Left kidney (tissue), 2 donors: Measurements from ENCODE around the gene LCLAT1. TPM values are rescaled to one million over a fixed set of nuclear protein-coding genes. Genes with fewer than 3 reads are reported as not detected.

Experiments used
- DNase-seq: peaks from one replicate; pipeline ENCODE4 v3.0.0-alpha.2; 2013
- polyA plus RNA-seq: library from polyadenylated mRNA; unstranded; fragments of 120-200 nt; gene quantifications from one replicate; pipeline ENCODE4 v1.2.1, GENCODE V29; 2013; ENCODE audit not compliant: insufficient read length

LCLAT1 gene
- polyA plus RNA-seq, 1 donor: 22.9 TPM

DNA sequence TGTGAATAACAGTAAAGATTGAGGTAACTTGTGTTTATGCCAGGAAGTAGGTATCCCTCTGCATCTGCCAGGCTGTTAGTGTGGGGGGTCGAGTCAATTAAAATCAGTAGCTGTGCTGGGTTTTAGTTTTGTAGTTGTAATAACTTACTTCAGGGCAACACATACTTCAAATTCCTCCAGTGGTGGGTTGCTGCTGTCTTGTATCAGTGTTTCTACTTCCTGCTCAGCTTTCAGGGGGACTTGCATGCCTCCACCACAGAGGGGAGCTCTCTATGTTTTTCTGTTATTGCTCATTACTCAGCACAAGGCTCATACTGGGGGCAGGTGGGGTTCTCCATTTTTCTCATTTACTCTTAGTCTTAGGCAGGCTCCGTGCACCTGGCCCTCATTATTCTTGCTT, 223.4 kb downstream of the LCLAT1 start:
- no peak for DNase-seq

- no peak for DNase-seq
Observed at GRCh38 chr2:30673127-30673526, 226.1 kb downstream of the LCLAT1 start.

DNA sequence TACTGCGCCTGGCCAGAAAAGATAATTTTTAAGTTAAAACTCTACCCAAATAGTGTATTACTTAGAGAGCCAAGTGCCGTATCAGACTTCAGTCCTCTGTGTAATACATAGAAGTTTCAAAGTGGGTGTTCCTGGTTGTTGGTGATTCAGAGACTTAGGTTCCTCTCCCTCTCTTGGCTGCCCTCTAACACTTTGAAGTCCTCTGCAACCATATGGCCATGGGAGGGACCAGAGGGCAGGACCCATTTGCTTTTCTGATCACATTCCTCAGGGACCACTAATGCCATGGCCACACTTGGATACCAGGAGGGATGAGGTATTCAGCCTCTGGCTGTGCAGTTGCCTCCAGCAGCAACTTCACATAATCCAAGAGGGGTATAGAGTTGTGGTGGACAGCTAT, 228.7 kb downstream of the LCLAT1 start:
- no peak for DNase-seq

- no peak for DNase-seq
Observed at GRCh38 chr2:30677231-30677630, 230.2 kb downstream of the LCLAT1 start.

GRCh38 chr2:30677861-30678385, 230.9 kb downstream of the LCLAT1 start:
- DNase-seq: no peak

DNA sequence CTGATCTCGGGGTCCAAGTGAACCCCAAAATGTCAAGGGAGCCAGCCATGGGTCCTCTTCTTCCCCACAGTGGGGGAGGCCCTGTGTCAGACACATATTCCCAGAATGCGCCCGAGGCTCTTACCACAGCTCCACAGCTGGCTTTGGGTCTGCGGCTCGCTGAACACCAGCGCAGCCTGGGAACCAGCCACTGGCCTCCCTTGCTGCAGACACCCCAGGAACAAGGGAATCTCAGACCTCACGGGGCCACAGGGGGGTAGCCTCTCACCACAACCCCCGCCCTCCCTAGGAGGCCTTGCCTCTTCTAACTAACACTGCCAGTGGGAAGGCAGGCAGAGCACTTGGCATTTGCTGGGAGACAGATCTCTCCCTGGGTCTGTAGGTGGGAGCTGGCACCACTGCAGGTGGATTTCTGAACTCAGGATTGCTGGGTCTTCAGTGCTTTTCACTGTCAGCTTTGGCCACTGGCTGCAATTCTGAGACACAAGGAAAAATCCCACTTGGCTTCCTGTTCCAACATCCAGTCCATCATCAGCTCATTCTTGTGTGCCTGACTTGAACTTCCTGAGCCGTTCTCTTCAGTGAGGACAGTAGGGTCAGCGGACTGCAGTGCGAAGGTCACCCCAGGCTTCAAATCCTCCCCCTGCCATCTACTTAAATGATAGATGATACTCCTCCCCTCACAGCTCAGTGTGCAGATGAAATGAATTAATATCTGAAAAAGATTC, 231.5 kb downstream of the LCLAT1 start:
- DNase-seq: no peak

DNA sequence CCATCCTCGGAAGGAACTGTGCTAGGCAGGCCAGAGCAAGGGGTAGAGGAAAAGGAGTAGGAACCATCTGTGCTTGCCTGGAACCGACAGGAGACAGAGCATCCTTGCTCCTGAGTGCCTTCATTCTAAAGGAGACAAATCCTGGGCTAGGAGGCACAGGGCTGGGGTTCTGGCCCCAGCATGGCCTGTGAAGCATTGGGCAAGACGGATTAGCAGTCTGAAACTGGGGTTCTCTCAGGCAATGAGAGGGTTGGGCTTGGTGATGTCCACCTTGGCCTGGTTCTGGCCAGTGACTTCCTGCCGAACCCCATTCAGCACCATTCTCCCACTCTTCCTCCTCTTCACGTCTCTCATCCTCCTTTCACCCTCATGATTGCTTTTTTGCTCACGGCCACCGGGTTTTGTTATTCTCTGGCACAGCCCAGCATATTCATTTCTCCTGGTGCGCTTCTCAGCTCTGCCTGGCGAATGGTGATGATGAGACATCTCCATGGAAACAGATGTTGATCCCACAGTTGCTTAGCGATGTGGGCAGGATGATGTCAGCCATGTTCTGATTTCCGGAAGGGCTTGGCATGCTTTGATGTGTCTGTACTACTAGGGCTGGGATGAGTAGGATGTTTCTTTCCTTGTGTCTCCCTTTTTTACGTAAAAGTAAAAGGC, 232.5 kb downstream of the LCLAT1 start:
- no peak for DNase-seq

GRCh38 chr2:30680121-30680520, 233.1 kb downstream of the LCLAT1 start:
- no peak for DNase-seq

- no peak for DNase-seq
Observed at GRCh38 chr2:30681022-30681421, 234.0 kb downstream of the LCLAT1 start.

DNA sequence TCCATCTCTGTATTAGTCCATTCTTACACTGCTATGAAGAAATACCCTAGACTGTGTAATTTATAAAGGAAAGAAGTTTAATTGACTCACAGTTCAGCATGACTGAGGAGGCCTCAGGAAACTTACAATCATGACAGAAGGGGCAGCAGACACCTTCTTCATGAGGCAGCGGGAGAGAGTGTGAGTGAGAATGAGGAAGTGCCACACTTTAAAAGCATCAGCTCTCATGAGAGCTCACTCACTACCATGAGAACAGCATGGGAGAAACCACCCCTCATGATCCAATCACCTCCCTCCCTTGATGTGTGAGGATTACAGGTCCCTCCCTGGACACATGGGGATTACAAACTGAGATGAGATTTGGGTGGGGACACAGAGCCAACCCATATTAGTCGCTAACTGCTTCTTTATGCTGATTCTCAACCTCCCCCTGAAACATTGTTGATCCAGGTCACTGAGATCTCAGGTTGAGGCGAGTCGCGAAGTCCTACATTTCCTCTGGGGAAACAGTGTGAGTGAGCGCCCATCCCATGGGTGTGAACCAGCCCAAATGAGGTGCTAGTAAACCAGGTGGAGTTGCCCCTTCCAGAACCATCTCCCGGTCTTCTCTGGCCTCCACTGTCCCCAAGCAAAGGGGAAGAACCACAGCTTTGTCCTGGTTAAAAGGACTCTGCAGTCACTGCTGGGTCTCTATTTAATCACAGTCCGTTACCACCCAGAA, 236.3 kb downstream of the LCLAT1 start:
- DNase-seq: no peak

DNA sequence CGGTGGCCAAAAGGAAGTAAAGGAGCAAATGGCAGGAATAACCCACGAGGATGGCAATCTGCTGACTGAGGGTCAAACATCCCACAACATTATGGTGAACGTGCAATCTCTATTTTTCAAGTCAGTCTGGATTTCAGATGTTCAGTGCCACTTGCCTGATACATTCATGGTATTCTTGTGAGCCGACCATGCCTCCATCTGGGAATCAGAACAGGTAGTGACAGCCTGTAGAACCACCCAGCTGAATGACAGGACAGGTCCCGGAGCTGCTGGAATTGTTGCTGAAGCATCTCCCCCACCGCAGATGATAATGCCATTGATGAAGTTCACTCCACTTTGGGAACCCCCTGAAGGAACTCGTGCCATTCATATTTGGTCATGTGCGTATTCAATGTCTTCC, 237.0 kb downstream of the LCLAT1 start:
- no peak for DNase-seq

GRCh38 chr2:30684516-30684915, 237.5 kb downstream of the LCLAT1 start:
- no peak for DNase-seq

DNA sequence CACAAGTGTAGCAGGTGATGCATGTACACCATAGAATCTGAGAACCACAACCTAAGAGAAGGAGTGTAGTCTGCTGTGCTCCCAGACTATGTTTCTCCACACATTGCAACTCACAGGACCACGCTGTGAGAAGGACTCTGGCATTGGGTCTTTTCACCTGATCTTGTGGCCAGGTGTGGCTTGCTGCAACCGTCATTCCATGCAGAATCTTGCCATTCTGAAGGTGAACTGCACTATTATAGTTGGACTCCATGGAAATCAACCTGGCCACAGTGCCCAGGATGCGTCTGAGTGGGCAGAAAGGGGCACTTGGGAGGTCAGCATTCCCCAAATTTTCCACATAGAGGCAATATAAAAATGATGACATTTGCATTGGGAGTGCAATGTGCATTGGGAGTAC, 237.9 kb downstream of the LCLAT1 start:
- no peak for DNase-seq

- DNase-seq: no peak
Observed at GRCh38 chr2:30686000-30686399, 239.0 kb downstream of the LCLAT1 start.

GRCh38 chr2:30686669-30687068, 239.6 kb downstream of the LCLAT1 start:
- no peak for DNase-seq

DNA sequence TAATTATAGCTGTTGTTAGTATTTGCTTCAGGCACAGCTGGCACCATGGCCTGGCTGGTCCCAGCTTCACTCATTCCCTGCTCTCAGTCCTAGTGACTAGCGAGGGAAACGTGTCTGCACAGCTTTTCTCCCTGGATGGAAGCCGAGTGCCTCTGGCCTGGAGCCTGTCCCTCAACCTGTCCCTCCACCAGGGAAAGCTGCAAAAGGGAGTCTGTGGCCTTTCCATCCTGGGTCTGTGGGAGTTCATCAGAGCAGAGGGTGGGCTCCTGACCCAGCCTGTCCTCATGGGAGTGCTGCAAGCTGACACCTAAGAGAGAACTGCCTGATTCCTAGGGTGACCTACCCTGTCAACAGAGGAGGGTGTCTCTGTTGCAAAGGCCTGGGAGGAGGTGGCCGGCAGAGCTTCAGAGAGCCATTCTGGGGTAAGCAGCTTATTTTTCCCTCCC, 241.9 kb downstream of the LCLAT1 start:
- DNase-seq: no peak

GRCh38 chr2:30689496-30690125, 242.6 kb downstream of the LCLAT1 start:
- no peak for DNase-seq

- DNase-seq: no peak
Observed at GRCh38 chr2:30690126-30690561, 243.1 kb downstream of the LCLAT1 start.

GRCh38 chr2:30691091-30691947, 244.3 kb downstream of the LCLAT1 start:
- DNase-seq: no peak

DNA sequence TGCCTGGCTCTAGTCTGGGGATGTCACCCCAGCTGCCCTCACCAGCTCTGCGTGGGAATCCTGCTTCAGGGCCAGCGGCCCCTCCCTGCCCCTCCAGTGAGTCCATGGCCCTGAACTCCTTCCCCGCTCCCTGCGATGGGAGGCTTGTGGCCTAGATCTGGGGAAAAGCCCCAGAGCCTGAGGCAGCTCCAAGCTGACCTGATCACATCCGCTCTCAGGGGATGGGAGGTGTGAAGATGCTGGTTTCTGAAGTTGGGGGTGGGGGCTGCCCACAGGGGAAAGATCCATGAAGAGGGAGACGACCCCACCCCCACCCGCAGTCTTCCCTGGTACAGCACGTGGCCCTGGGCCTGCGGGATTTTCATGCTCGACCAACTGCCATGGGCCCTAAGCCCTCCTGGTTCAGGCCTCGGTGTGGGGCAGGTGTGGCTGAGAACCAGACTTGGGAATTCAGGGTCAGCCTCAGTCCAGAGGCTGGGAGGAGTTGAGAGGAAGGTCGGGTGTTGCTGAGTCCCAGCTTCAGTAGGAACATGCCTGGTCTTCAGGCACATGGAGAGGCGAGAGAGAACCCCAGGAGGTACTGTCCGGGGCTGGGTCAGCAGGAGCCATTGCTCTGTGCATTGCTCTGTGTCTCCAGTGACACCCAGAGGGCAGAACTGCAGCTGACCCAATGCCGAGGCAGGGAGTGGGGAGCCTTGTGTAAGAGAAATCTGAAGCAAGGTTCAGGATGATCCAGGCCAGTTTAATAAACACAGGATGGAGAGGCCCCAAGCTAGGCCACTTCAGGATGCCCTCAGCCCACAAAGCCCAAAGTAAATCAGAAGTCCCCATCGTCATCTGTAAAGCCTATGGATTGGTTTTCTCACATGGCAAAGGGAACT, 245.1 kb downstream of the LCLAT1 start:
- no peak for DNase-seq
